Left hindlimb (tissue), 1 donor: Measurements from ENCODE around the gene COL23A1.

ENCODE experiments used
- DNase-seq: peaks from one replicate; pipeline ENCODE4 v3.0.0-alpha.2; 2018

The COL23A1 gene

GRCh38 chr5:178417391-178417811, 172.8 kb downstream of the COL23A1 start:
- no peak for DNase-seq

GRCh38 chr5:178416919-178417318, 173.3 kb downstream of the COL23A1 start:
- no peak for DNase-seq

GRCh38 chr5:178416206-178416882, 173.8 kb downstream of the COL23A1 start:
- no peak for DNase-seq

GRCh38 chr5:178415353-178415752, 174.8 kb downstream of the COL23A1 start:
- no peak for DNase-seq

- no peak for DNase-seq
These were observed 176.2 kb downstream of the COL23A1 start for GRCh38 chr5:178413988-178414387.

GRCh38 chr5:178411083-178411482, 179.1 kb downstream of the COL23A1 start:
- DNase-seq, result no peak

- no peak for DNase-seq
These were observed 182.5 kb downstream of the COL23A1 start for GRCh38 chr5:178407646-178408045.

- DNase-seq, result no peak
These were observed 185.2 kb downstream of the COL23A1 start for GRCh38 chr5:178404987-178405386.

GRCh38 chr5:178403956-178404600, 186.1 kb downstream of the COL23A1 start:
- DNase-seq, result no peak

- no peak for DNase-seq
These were observed 186.8 kb downstream of the COL23A1 start for GRCh38 chr5:178403351-178403750.

GRCh38 chr5:178399701-178400095, 190.5 kb downstream of the COL23A1 start:
- DNase-seq, result no peak

GRCh38 chr5:178398901-178399700, 191.1 kb downstream of the COL23A1 start:
- no peak for DNase-seq

- DNase-seq, result peak; percentile 56
These were observed 193.1 kb downstream of the COL23A1 start for GRCh38 chr5:178396796-178397720.

GRCh38 chr5:178394074-178394473, 196.1 kb downstream of the COL23A1 start:
- DNase-seq, result no peak

- DNase-seq, result no peak
These were observed 197.2 kb downstream of the COL23A1 start for GRCh38 chr5:178392931-178393394.

GRCh38 chr5:178392386-178392785, 197.8 kb downstream of the COL23A1 start:
- no peak for DNase-seq

GRCh38 chr5:178391480-178391879, 198.7 kb downstream of the COL23A1 start:
- DNase-seq, result no peak

GRCh38 chr5:178389796-178390195, 200.4 kb downstream of the COL23A1 start:
- no peak for DNase-seq

- DNase-seq, result no peak
These were observed 201.0 kb downstream of the COL23A1 start for GRCh38 chr5:178389026-178389729.

- DNase-seq, result no peak
These were observed 201.7 kb downstream of the COL23A1 start for GRCh38 chr5:178388386-178389025.

- DNase-seq, result no peak
These were observed 202.4 kb downstream of the COL23A1 start for GRCh38 chr5:178387856-178388190.
